GM19468 (cell line): Measurements from ENCODE around the gene PEAK1.

Experiments used
- ATAC-seq: cut with Tn5 transposase; IDR thresholded peaks from one replicate; pipeline ENCODE4 v1.9.1; 2021; ENCODE audit warnings: mild to moderate bottlenecking, moderate library complexity, moderate number of reproducible peaks; ENCODE audit not compliant: unreplicated experiment; ENCODE audit errors: extremely low read depth

PEAK1 gene

DNA sequence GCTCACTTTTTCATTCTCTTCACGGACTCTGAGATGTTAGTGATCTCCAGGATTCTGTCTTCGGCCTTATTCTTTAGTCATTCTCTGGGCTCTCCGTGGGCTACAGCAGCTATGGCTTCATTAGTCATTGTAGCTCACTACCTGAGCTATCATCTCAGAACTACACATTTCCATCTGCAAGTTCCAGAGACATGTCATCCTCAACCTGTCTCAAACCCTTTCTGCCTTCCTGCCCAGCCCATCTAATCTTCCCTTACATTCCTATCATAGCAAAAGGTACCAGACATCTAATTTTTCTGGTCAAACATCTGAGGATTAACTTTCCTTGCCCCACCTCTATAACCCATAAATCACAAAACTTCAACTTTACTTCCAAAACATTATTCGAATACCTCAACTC is 362.2 kb downstream of the PEAK1 start:
- ATAC-seq = no peak

DNA sequence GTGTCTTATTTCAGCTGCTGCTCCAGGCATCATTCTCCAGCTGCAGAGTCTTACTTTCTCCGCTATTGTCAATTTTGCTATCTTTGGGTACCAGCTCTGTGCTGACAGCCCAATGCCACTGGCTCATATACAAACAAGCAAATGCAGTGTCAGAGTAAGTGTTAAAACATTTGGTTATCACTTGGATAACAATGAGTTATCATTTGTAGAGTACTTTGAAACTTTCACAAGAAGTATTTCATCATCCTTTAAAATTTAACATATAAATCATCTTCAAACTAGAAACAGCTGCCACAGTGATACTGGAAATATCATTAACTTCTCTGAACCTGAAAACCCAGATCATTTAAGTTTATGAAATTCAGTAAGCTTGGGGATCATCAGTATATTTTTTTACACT is 362.8 kb downstream of the PEAK1 start:
- ATAC-seq = no peak

DNA sequence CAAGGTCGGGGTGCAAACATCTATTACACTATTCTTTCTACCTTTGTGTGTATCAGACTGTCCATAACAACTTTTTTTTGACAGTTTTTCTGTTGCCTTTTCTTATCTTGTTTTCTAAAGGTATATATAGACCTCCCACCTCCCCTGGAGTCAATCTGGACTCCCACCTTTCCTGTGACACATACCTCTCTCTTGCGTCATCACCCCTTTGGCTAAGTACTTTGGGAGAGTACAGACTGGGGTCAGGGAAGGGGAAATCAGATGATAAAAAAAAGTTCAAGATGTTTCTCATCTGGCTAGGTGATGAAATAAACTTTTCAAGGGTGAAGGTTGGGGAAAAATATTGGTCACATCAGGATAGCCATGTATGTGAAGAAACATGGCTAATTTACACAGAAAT is 366.2 kb downstream of the PEAK1 start:
- ATAC-seq = no peak

DNA sequence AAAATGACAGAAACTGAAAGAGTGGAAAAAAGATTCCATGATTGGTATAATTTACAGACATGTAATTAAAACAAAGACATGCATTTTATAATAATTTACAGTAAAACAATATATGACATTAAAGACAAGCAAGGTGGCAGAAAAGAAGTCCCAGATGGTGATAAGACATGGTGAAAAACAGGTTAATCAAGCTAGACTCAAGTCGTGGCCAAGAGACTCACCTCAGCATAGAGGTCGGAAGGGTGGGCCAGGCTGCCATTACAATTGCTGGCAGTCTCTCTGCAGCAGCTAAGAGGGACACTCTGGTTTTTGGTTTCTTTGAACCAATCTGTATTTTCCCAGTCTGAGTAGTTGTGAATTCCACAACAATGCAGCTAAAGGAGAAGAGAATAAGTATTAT is 367.3 kb downstream of the PEAK1 start:
- no peak for ATAC-seq
